ENCODE measurements around the gene TULP4. TPM values are rescaled to one million over a fixed set of nuclear protein-coding genes. Genes with fewer than 3 reads are reported as not detected.

Gene TULP4
- total and polyA plus RNA-seq, 2 of the 8 experiments (the other 6 are each of a cell fraction or from before 2014, with no cell fraction given): 7.7 to 51.6 TPM

GRCh38 chr6:158468666-158469065, 156.4 kb downstream of the TULP4 start:
- Histone ChIP-seq H3K79me2 (ENCODE audit: control insufficient read depth in 1 of 2, insufficient read depth in 2 of 2, low read length in 2 of 2) (no peaks in the 10 kb centered on the region), H3K56ac (replicated peaks; ENCODE audit: insufficient read length, low read depth, low read length) (no peak overlapping the region), H2AFZ (ENCODE audit: low read length) (no peak overlapping the region), H3K14ac (ENCODE audit: insufficient read length) (no peak overlapping the region), H3K23me2 (ENCODE audit: low read depth, low read length) (no peaks in the 10 kb centered on the region), H3K27me3 (replicated peaks in 1 of 4; ENCODE audit: control insufficient read depth in 3 of 4, extremely low read depth in 1 of 4, insufficient read depth in 3 of 4, low read length in 3 of 4) (peaks cover 32 to 62% (median 58%) of the 10 kb centered on the region in 4 experiments), H3K4me3 (ENCODE audit: extremely low read depth in 1 of 4, insufficient read depth in 2 of 4, low read depth in 3 of 4, low read length in 4 of 4) (no peak overlapping the region), H3K4me1 (replicated peaks in 1 of 4; ENCODE audit: control insufficient read depth in 3 of 4, insufficient read depth in 4 of 4, low read length in 3 of 4) (peaks cover 3 to 23% (median 9%) of the 10 kb centered on the region in 4 experiments), H2AK5ac (ENCODE audit: low read depth, low read length) (no peak overlapping the region), H4K20me1 (replicated peaks in 1 of 2; ENCODE audit: control insufficient read depth in 1 of 2, insufficient read depth in 2 of 2, low read length in 2 of 2) (peaks cover 4 to 7% of the 10 kb centered on the region in 2 experiments), H3K79me1 (ENCODE audit: low read depth, low read length) (no peaks in the 10 kb centered on the region), H2BK12ac (ENCODE audit: low read depth, low read length) (no peak overlapping the region), H4K5ac (ENCODE audit: insufficient read length, low read depth, low read length) (no peak overlapping the region), H3K36me3 (ENCODE audit: control insufficient read depth in 2 of 4, insufficient read depth in 4 of 4, low read length in 3 of 4) (peaks cover 0 to 10% (median 4%) of the 10 kb centered on the region in 4 experiments; a peak in 3 of 8 replicates), H3K9ac (replicated peaks in 1 of 4; ENCODE audit: extremely low read depth in 1 of 4, low read depth in 3 of 4, low read length in 3 of 4) (no peak overlapping the region), H3K18ac (ENCODE audit: extremely low read depth, low read length) (no peak overlapping the region), H2BK120ac (replicated peaks; ENCODE audit: low read depth, low read length) (no peak overlapping the region), H2BK20ac (ENCODE audit: low read length) (no peak overlapping the region), H3K4ac (replicated peaks; ENCODE audit: insufficient read length, low read depth, low read length) (no peak overlapping the region), H3K27ac (ENCODE audit: low read depth, low read length) (no peak overlapping the region), H2BK5ac (ENCODE audit: low read depth, low read length) (no peak overlapping the region), H4K8ac (ENCODE audit: extremely low read depth, insufficient read depth, low read length) (no peak overlapping the region), H3K9me3 (ENCODE audit: insufficient read depth in 2 of 2, low read depth in 1 of 2, low read length in 1 of 2) (peaks cover 3 to 4% of the 10 kb centered on the region in 2 experiments; a peak in 2 of 4 replicates), H4K91ac (replicated peaks; ENCODE audit: insufficient read length, low read length) (no peak overlapping the region), H3K23ac (ENCODE audit: insufficient read length) (no peak overlapping the region), H3K4me2 (ENCODE audit: insufficient read depth in 1 of 2, low read depth in 2 of 2, low read length in 2 of 2) (no peak overlapping the region), H2BK15ac (ENCODE audit: low read length) (no peak overlapping the region)
- DNase-seq (ENCODE audit: low read depth in 1 of 2, low spot score in 2 of 2) (no peak), FAIRE-seq (no peak)
- ChIA-PET POLR2A (ENCODE audit: partially characterized antibody) (no interaction called here), CTCF (ENCODE audit: partially characterized antibody) (interaction anchor here (1.0 to 2.3 kb wide), 3 partner anchors 13 to 248 kb away, joined by 4 to 10 read pairs (median 5); no protein-coding TSS in a partner anchor)
- TF ChIP-seq RAD21 (IDR thresholded peaks at IDR 0.05 in 1 of 2, conservative IDR thresholded peaks at IDR 0.05 in 1 of 2; ENCODE audit: low read depth in 2 of 2, low read length in 2 of 2): peak; percentile 32 to 45; a peak in 3 of 4 replicates
- no peak for TF ChIP-seq MAX (IDR thresholded peaks at IDR 0.05)
- WGBS, 2 experiments (ENCODE audit: extremely low coverage in 1 of 2, insufficient coverage in 1 of 2, insufficient read length in 1 of 2, insufficient replicate concordance in 2 of 2, low coverage in 1 of 2, low lambda C conversion rate in 2 of 2, missing lambda C conversion rate in 1 of 2): 79% methylated on average over 6 of the region's 6 CpGs; no CpG with 5 or more reads in 1 of the 2 experiments
